Gastroesophageal sphincter (tissue), 4 donors: ENCODE measurements around the gene FRAT2. TPM values are rescaled to one million over a fixed set of nuclear protein-coding genes. Genes with fewer than 3 reads are reported as not detected.

Experiments
- ATAC-seq: fragments of 150-250 bp; one replicate; pipeline ENCODE4 v1.9.1; 2016; ENCODE audit warnings: mild to moderate bottlenecking, moderate library complexity
- H3K27ac ChIP-seq, 4 donors: fragments of 200-600 bp; sonication (generic) in 3 of 4; 1 replicate in 3 of 4; 2 replicates in 1 of 4; pipeline ENCODE4 v1.5.1; 2016 to 2019
- H3K27me3 ChIP-seq: fragments of 200-600 bp; sonication (generic); one replicate; pipeline ENCODE4 v1.5.1; 2019
- H3K36me3 ChIP-seq, 2 donors: fragments of 200-600 bp; sonication (generic); one replicate each; pipeline ENCODE4 v1.5.1; 2019; ENCODE audit warnings: control low read depth in 1 of 2
- H3K4me1 ChIP-seq, 3 donors: fragments of 200-600 bp; sonication (generic); 1 replicate in 2 of 3; 2 replicates in 1 of 3; pipeline ENCODE4 v1.5.1; 2016 to 2019; ENCODE audit warnings: control low read depth in 2 of 3
- H3K4me3 ChIP-seq, 2 donors: fragments of 200-600 bp; sonication (generic); one replicate each; pipeline ENCODE4 v1.5.1; 2019; ENCODE audit warnings: mild to moderate bottlenecking in 1 of 2, moderate library complexity in 1 of 2
- H3K9me3 ChIP-seq, 3 donors: fragments of 200-600 bp; sonication (generic); one replicate each; pipeline ENCODE4 v1.5.1; 2017 to 2019; ENCODE audit warnings: control low read depth in 2 of 3
- CTCF ChIP-seq, 4 experiments: fragments of 200-600 bp in 2 of 4; fragments of 450-650 bp in 2 of 4; sonication (generic) in 1 of 4; IDR thresholded peaks; one replicate each; pipeline ENCODE4 v1.5.1; 2017 to 2019; ENCODE audit warnings: antibody characterized with exemption in 4 of 4, mild to moderate bottlenecking in 2 of 4, moderate library complexity in 2 of 4
- EP300 ChIP-seq: sonication (generic); formaldehyde crosslinking; IDR thresholded peaks from one replicate; pipeline ENCODE4 v1.6.1; 2017; ENCODE audit warnings: antibody characterized with exemption, mild to moderate bottlenecking
- POLR2A ChIP-seq, 2 donors: fragments of 450-650 bp; IDR thresholded peaks; one replicate each; pipeline ENCODE4 v1.6.1; 2017; ENCODE audit warnings: antibody characterized with exemption in 2 of 2, mild to moderate bottlenecking in 2 of 2, moderate library complexity in 1 of 2
- POLR2AphosphoS5 ChIP-seq: sonication (generic); formaldehyde crosslinking; IDR thresholded peaks from one replicate; pipeline ENCODE4 v1.6.1; 2017; ENCODE audit warnings: antibody characterized with exemption
- WGBS, 2 donors: methylation state at CpG; one replicate each; pipeline ENCODE4 v1.1.5; 2018; ENCODE audit warnings: low coverage in 1 of 2; 5-methylcytosine and 5-hydroxymethylcytosine counted together
- total RNA-seq, 4 donors: library from RNA; depleted of rRNA; stranded (reverse); fragments of >200 nt; gene quantifications; one replicate each; pipeline ENCODE4 v1.1.0, GENCODE V29; 2016

Gene FRAT2
- total RNA-seq, 4 donors from 2014 or later, result 10.8 to 20.9 (median 12.5) TPM

- Histone ChIP-seq H3K27ac (peak overlapping the region; percentile 15 to 97 (median 96)), H3K36me3 (peaks cover 0 to 9% of the 10 kb centered on the region in 2 donors), H3K4me1 (peaks cover 0 to 81% (median 28%) of the 10 kb centered on the region in 3 donors), H3K9me3 (no peaks in the 10 kb centered on the region), H3K27me3 (no peaks in the 10 kb centered on the region), H3K4me3 (peak overlapping the region; percentile 63 to 89)
- ATAC-seq, result peak; percentile 6
- 0 to 21% methylated on average over 3 of the region's 89 CpGs for WGBS, 2 donors
- TF ChIP-seq CTCF (IDR thresholded peaks at IDR 0.05), result no peak
- no peak for TF ChIP-seq EP300
- no peak for TF ChIP-seq POLR2A (IDR thresholded peaks at IDR 0.05)
- no peak for TF ChIP-seq POLR2AphosphoS5
Measured at GRCh38 chr10:97333601-97334369, 744 bp downstream of the FRAT2 start.

GRCh38 chr10:97333351-97333600, 1.3 kb downstream of the FRAT2 start:
- Histone ChIP-seq H3K27ac (peak overlapping the region; percentile 15 to 97 (median 96)), H3K9me3 (no peaks in the 10 kb centered on the region), H3K4me3 (peak overlapping the region; percentile 63 to 89), H3K27me3 (no peaks in the 10 kb centered on the region), H3K36me3 (peaks cover 0 to 14% of the 10 kb centered on the region in 2 donors), H3K4me1 (peaks cover 0 to 82% (median 28%) of the 10 kb centered on the region in 3 donors)
- WGBS, 2 donors, result 9 to 30% methylated on average over 2 to 7 of the region's 7 CpGs
- TF ChIP-seq POLR2A (IDR thresholded peaks at IDR 0.05) (no peak), POLR2AphosphoS5 (no peak)
- no peak for ATAC-seq

- Histone ChIP-seq H3K27me3 (no peaks in the 10 kb centered on the region), H3K4me1 (peaks cover 0 to 77% (median 28%) of the 10 kb centered on the region in 3 donors)
Measured at GRCh38 chr10:97332591-97333350, 1.8 kb downstream of the FRAT2 start.

GRCh38 chr10:97331153-97331703, 3.3 kb downstream of the FRAT2 start:
- Histone ChIP-seq H3K36me3 (peaks cover 0 to 22% of the 10 kb centered on the region in 2 donors), H3K4me1 (peaks cover 0 to 62% (median 24%) of the 10 kb centered on the region in 3 donors), H3K4me3 (peak overlapping the region in 1 of 2 donors; percentile 89), H3K27ac (peak overlapping the region in 2 of 4 donors; percentile 95 to 97), H3K27me3 (no peaks in the 10 kb centered on the region), H3K9me3 (no peaks in the 10 kb centered on the region)
- ATAC-seq, result no peak
- WGBS, 2 donors, result 78% methylated on average over 4 of the region's 6 CpGs; no CpG with 5 or more reads in 1 of the 2 donors
- TF ChIP-seq POLR2AphosphoS5 (no peak), EP300 (no peak), POLR2A (IDR thresholded peaks at IDR 0.05) (no peak), CTCF (IDR thresholded peaks at IDR 0.05) (no peak)

More at GRCh38 chr10:97332591-97333350, 1.8 kb downstream of the FRAT2 start:
- Histone ChIP-seq H3K27ac (peak overlapping the region; percentile 15 to 97 (median 96)), H3K36me3 (peaks cover 0 to 19% of the 10 kb centered on the region in 2 donors), H3K4me3 (peak overlapping the region; percentile 63 to 89), H3K9me3 (no peaks in the 10 kb centered on the region)
- TF ChIP-seq EP300 (no peak), CTCF (IDR thresholded peaks at IDR 0.05) (peak in 2 of 4 experiments; percentile 37 to 54), POLR2A (IDR thresholded peaks at IDR 0.05) (no peak), POLR2AphosphoS5 (peak; percentile 51)
- WGBS, 2 donors, result 20 to 22% methylated on average over 13 to 16 of the region's 18 CpGs
- no peak for ATAC-seq

GRCh38 chr10:97329766-97330165, 4.8 kb downstream of the FRAT2 start:
- H3K4me3 ChIP-seq, result no peak overlapping the region
- peaks cover 0 to 49% (median 16%) of the 10 kb centered on the region in 3 donors for H3K4me1 ChIP-seq
- no peak for TF ChIP-seq EP300
- no peak for TF ChIP-seq POLR2AphosphoS5
- TF ChIP-seq CTCF (IDR thresholded peaks at IDR 0.05), result no peak
- TF ChIP-seq POLR2A (IDR thresholded peaks at IDR 0.05), result no peak
- no peaks in the 10 kb centered on the region for H3K27me3 ChIP-seq
- peaks cover 0 to 22% of the 10 kb centered on the region in 2 donors for H3K36me3 ChIP-seq
- H3K9me3 ChIP-seq, result no peaks in the 10 kb centered on the region
- 84 to 93% methylated on average over 3 to 5 of the region's 5 CpGs for WGBS, 2 donors
- ATAC-seq, result no peak
- H3K27ac ChIP-seq, result no peak overlapping the region
